Measurements from ENCODE around the gene HNRNPA1. TPM values are rescaled to one million over a fixed set of nuclear protein-coding genes. Genes with fewer than 3 reads are reported as not detected.
"Not testable (repeated sequence)": the region's sequence is repeated elsewhere in the genome, so short reads cannot be mapped to it uniquely, and the experiment has no call there.

Gene HNRNPA1
- 1,348 TPM for total RNA-seq

DNA sequence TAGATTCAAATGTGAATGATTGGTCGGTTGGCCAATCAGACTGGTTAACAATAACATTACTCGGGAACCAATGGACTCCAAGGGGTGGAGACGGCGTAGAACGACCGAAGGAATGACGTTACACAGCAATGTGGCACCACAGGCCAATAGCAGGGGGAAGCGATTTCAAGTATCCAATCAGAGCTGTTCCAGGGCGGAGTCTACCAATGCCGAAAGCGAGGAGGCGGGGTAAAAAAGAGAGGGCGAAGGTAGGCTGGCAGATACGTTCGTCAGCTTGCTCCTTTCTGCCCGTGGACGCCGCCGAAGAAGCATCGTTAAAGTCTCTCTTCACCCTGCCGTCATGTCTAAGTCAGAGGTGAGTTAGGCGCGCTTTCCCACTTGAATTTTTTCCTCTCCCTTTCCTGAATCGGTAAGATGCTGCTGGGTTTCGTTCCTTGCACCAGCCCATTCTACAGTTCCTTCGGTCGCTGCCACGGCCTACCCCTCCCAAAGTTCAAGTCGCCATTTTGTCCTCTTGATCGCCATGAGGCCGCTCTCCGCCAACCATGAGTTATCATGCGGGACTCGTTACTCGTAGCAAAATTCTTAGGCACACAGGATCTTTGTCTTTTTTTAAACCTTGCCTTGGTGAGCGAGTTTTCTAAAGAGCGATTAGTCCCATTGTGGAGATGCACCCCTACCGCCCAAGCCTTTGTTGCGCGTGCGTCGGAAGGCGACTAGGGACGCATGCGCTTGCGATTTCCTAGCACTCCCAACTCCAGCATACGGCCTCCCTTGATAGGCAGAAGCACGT lies at the start of gene HNRNPA1:
HNRNPA1 (plus strand) TSS at position 259 of the 793 bp plus-strand sequence; CDS start at position 341, 82 bp downstream.
- peak; percentile 99 for DNase-seq (ENCODE audit: low spot score)

DNA sequence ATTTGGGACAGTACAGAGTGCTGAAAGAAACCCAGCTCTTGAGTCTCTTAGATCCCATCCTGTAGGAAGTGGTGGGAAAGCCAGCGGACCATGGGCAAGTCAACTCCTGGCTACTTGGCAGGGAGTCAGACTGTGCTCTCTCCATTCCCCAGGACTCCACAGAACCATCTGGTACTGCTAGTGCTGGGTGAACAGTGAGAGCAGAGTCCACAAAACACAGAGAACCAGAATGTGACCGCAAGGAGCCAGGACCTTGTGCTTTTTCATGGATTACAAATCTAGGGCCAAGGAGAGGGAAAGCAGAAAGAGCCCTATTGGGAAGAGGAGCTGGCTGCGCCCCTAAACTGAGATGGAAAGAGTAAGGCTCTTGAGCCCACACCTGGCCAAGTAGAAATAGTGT lies 49.3 kb upstream of the HNRNPA1 start:
- DNase-seq (ENCODE audit: low spot score): not testable (repeated sequence)

DNA sequence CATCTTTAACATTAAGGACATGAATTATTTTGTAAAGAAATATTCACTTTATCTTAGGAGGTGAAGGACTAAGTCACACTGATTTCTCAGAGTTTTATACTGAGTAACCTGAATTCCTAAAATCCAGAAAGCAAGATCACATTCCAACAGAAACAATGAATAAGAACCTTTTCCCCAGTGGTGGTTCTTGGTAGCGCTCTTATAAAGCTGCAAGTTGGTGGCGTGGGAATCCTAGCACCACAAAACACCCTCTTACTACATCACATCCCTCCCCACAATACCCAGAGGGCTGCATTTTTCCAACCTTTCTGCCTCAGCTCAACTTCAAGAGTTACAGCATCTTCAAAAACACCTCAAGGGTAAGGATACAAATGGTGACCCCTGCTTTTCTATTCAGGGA lies 47.7 kb upstream of the HNRNPA1 start:
- DNase-seq (ENCODE audit: low spot score): no peak

DNA sequence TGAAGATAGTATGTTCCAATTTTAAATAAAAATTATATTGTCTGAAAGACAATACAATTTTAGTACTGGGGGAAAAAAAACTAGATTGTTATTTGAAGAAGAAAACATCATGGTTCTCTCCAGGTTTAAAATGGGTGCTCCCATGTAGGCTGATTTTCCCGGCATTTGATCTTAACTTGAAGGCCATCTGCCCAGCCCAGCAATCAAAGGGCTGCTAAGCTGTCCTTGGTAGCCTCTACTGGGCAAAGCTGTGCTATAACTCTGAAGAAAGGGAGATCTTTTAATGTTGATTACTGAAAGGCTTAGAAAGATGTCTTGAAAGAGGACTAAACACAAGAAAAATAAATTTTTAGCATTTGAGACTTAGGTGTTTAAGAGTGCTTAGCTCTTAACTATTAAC lies 42.0 kb upstream of the HNRNPA1 start:
- DNase-seq (ENCODE audit: low spot score): no peak

DNA sequence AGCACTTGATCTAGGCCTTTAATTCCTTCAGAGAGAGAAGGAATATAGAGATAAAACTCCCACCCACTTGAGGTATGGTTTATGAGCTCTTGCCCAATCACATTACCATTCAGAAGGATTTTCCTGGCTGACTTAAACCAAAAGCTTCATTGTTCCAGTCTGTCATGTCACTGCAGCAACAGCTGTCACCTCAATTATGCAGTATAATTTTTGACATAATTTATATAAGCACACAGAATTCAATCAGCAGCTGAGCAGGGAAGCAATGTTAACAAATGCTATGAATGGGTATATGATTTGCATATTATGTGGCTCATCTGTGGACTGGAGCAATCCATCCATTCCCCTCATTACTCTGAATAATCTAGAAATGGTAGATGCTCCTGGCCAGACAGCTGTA lies 40.9 kb upstream of the HNRNPA1 start:
- DNase-seq (ENCODE audit: low spot score): no peak

DNA sequence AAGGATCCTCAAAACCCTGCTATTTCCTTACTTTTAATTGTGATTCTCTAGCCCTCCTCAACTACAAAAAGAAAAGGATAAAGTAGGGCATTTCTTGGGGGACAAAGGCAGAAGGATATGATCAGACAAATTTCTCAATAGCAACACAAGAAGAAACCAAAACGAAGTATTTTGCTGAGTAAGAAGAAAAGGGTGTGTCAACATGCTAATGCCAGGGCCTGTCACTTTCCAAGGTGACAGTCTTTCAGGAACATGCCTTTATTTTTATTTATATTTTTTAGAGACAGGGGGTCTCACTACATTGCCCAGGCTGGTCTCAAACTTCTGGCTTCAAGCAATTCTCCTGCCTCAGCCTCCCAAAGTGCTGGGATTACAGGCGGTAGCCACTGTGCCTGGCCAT lies 40.4 kb upstream of the HNRNPA1 start:
- no peak for DNase-seq (ENCODE audit: low spot score)

DNA sequence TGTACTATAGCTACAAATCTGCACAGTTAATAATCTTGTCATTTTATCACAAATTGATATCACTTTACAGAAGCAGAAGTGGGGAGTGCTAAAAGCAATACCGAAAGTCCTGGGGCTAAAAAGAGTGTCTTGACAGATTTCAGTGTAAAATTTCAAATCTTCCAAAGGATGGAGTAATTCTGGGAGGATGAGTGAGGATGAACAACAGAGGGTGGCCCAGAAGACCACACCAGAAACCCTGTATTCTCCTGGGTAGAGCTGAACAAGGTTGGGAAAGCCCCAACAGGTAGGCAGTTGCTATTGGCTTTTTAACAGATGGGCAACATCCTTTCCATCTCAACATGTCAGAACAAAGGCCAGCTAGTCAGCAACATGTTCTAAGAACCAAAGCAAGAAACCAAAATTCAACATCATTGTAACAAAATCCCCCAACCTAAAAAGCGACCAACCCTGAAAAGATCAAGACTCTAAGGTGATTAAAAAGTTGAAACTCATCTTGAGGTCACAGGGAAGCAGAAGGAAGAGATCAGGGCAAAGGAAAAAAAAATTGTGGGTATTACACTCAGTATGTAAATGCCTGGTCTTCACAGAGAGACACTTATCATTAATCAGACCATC lies 39.4 kb upstream of the HNRNPA1 start:
- no peak for DNase-seq (ENCODE audit: low spot score)

DNA sequence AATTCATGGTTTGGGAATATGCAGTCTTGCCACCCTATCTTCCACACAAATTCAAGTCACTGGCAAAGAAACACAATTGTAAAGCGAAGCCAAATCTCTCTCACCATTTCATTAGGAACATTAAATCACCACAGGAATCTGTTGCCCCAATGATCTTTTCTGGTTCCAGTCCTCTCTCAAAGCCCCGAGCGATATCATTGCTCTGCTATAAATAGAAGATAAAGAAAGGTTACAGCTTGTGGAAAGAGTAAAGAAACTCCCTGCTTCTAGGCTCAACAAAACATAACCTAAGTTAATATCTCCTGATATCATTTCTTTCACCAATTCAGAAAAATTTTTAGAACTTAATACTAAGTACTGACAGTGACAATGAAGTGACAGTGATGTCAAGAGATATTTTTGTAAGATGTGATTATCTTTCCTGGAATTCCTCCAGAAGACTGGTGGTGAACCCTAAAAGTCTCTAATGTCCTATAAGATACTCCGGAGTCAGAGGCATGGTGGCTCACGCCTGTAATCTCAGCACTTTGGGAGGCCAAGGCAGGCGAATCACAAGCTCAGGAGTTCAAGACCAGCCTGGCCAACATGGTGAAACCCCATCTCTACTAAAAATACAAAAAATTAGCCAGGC lies 34.4 kb upstream of the HNRNPA1 start:
- DNase-seq (ENCODE audit: low spot score): no peak

DNA sequence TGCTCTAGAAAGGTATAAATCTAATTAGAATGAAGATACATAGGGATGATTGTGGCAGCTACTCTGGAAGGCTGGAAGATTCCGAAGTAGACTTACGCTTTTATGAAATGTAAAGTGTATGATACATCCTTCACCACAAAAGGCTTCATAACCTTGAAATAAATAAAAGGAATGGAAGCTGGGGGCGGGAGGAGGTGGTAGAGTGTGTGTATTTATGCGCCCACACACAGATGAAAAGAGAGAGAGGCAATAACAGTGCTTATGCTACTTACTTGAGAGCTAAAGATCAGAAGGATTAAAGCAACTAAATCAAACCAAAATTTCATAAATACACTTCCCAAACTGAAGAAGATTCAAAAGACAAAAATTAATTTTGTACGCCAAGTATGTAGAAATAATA lies 31.0 kb upstream of the HNRNPA1 start:
- DNase-seq (ENCODE audit: low spot score): no peak

DNA sequence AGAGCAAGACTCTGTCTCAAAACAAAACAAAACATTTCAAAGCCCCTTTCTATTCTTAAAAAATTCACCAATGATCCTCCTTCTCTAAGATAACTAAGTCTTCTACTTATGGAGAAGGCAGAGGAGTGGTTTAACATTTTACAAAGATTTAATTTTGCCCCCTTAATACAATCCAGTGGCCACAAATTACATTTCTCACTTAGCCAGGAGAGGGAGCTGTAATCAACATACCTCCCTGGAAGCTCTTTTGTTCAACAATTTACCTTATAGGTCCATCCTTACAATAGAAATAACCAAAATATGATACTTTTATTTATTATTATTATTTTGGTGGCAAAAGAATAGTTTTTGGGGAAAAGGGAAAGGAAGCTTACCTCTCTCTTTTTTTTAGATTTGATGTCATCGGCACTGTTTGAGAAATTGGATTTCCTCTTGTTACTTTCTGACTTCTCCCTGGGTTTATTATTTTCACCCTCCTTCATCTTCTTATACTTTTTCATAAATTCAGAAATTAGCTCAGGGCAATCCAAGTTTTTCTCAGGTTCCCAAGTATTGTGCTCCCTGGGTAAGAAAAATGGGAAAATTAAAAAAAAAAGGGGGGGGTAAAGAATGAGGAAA lies 28.8 kb upstream of the HNRNPA1 start:
- no peak for DNase-seq (ENCODE audit: low spot score)

DNA sequence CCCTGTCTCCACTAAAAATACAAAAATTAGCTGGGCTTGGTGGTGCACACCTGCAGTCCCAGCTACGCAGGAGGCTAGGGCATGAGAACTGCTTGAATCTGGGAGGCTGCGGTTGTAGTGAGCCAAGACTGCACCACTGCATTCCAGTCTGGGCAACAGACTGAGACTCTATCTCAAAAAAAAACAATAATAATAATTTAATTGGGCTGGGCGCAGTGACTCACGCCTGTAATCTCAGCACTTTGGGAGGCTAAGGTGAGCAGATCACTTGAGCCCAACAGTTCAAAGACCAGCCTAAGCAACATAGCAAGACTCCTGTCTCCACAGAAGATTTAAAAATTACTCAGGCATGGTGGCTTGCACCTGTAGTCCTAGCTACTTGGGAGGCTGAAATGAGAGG lies 27.3 kb upstream of the HNRNPA1 start:
- no peak for DNase-seq (ENCODE audit: low spot score)

DNA sequence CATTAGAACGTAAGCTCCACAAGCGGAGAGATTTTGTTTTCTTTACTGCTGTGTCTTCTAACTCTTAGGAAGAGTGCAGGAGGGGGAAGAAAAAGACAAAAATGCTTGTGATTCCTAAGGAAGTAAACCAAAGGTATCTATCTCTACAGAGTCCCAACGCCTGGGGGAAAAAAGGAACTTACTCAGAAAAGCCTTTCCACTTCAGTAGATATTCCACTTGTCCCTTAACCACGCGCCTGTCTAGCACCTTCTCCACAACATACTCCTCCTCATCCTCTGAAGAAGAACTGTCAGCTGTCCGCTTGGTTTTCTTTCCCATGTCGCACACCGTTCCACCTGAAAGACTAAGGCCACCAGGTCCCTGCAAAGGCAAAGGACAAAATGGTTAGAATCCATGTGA lies 23.2 kb upstream of the HNRNPA1 start:
- no peak for DNase-seq (ENCODE audit: low spot score)

DNA sequence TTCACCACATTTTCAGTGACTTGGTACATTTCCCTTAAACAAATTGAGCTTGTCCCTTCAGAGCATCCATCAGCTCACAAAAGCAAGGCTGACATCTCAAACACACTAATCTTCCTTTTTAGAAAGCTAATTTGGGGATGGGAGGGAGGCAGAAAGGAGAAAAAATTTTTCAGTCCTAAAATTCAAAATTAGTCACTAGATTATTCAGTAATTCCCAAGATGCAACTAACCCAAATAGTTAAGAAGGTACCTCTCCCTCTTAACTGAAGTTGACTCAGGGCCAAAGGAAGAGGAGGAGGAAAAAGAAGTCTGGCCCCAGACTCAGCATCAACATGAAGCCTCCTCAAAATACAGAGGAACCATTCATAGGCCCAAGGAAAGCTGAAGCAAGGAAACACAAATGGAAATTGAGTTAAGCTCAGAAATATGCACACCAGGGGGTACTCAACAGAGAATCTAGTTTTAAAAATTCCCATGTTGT lies 22.3 kb upstream of the HNRNPA1 start:
- DNase-seq (ENCODE audit: low spot score): no peak

DNA sequence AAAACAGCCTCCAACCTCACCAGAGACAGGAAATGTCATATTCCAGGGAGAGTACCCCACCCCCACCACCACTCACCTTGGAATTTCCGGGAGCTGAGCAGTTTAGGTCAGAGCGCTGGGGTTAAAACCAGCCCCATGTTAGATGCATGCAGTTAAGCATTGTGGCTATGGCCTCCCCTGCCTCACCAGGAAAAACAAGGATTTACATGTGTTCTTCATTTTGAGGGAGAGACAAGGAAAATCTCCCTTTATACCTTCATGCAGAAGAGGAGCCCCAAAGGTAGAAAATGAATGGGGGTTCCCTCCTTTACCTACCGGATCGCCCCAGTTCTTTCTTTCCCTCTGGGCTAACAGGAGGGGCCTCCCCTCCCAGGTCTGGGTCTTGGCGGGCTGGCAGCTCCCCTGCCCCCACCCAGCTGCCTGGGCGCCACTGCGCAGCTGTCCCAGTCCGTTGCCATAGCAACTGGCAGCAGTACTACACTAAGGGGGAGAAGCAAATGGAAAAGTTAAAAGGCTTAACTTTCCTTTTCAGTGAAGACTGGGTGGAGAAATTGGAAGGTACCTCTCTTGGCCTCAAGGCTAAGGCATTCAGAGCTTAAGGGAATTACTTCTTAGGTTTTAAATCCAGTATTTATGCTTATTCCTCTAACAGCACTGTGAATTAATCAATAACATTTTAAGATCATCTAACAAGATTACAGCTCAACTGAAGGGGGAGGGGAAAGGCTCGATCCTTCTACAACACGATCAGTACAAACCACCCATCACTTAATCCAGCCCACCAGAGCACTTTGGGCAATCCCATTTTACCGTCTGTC lies 21.1 kb upstream of the HNRNPA1 start:
- DNase-seq (ENCODE audit: low spot score): peak; percentile 63

DNA sequence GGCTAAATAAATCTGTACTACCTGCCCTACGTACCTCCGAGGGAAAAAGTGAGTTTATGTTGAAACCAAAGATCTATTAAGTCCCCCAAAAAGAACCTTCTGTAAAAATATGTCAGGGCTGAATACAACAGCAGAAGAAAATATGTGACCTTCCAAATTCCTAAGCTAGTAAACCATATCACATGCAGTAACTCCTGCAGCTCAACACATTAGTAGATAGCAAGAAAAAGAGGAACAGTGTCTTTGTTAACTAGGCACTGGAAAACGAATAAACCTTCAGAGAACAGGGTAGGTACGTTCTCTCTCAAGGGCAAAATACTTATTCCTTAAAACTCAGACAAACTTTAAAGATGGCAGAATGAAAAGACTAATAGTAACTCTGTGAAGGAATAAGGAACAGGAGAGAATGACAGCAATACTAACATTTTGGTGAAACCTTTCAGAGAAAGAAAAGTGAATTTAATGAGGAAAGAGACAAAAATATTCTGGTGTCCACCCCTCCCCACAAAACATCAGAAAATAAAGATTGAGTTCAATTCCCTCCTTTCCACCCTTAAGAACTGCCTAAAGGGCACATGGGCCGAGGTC lies 18.6 kb upstream of the HNRNPA1 start:
- DNase-seq (ENCODE audit: low spot score): no peak

DNA sequence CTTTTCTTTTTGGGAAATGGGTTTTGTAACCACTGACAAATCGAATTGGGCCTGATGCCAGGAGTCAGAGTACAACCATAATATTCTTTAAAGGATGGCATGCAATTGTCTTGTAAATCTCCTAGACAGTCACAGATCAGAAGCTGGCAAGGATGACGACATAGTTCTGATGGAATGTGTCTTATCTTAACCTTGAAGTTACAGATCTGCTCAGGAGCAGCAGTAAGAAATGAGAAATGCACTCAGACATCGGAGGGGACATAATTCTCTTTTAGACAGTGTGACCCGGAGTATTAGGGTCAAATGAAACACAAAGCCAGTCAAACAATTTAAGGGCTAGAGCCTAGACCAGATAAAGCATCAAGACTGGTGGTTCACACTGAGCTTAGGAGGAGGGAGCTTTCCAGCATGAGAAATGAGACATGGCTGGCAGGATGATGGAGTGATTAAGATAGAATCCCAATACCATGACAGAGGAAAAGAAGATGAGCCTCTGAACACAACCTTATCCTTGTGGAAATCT lies 18.1 kb upstream of the HNRNPA1 start:
- no peak for DNase-seq (ENCODE audit: low spot score)

DNA sequence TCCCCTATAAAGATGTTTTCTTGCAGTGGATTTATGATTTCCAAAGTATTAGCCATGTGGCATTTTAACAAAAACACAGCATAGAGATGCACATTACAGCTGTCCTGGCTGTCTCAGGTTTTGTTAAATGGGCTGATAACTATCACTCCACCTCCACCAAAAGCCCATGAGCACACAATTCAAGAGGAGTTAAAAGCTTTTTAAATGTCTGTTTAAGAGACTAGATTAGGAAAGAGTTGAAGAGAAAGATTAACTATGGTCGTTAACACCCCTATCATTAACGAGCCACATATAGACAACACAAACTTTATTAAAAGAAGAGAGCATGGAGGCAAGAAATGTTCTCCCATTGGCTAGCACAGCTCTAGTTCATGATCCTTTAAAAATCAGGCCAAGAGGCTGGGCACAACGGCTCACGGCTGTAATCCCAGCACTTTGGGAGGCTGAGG lies 15.1 kb upstream of the HNRNPA1 start:
- DNase-seq (ENCODE audit: low spot score): no peak

DNA sequence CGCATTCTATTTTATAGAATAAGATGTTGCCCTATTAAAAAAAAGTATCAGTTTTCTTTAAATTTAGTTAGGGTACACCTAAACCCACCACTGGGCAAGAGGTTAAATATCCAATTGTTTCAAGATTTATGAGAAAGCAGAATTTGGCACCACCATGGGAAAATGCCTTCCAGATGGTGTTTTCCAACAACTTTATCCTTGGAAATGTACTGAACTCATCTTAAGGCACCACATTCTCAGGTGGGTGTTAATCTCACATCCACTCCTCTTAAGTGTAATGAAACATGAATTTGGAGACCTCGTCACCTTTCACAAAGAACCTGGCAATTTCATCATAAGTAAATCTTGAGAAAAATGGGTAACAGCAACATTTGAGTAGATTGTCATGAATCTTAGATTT lies 13.7 kb upstream of the HNRNPA1 start:
- no peak for DNase-seq (ENCODE audit: low spot score)

DNA sequence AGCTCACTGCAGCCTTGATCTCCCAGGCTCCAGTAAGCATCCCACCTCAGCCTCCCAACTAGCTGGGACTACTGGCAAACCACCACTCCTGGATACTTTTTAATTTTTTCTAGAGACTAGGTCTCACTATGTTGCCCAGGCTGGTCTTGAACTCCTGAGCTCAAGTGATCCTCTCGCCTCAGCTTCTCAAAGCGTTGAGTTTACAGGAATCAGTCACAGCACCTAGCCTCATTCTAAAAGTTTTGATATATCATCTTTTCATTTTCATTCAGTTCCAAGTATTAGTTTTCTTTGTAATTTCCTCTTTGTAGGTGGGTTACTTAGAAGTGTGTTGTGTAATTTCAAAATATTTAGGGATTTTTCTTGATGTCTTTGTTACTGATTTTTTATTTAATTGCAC lies 10.2 kb upstream of the HNRNPA1 start:
- DNase-seq (ENCODE audit: low spot score): no peak

DNA sequence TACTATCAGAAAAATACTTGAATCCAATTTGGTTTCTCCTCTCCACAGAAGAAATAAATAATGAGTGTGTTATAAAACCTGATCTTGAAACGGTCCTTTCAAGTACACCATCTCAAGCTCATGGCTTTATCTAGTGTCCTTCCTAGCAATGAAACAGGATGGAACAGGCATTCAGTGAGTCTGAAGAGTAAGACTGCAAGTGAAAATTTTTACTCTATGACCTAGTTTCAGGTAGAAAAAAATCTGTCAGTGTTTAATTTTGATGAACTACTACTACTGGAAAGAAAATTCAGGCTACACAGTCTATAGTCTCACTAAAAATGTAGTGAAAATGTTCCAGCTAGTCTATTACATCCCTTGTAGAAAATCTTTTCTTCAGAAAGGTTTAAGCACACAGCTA lies 8.3 kb upstream of the HNRNPA1 start:
- DNase-seq (ENCODE audit: low spot score): no peak

DNA sequence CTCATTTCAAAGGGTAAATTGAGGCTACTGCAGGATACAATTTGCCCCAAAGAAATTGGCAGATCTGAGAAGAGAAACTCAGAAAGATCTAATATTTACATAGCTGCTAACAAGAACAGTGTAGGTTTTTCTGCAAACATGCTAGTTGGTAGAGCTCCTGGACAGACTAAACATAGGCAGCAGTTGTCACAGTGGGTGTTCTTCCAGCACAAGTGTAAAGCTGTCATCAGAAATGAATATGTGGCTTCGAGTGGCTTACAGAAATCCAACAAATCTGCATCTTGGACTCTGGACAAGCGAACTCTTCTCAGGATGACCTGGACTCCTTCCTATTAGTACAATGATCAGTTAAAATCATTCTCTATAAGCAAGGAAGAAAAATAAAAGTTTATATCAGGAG lies 6.5 kb upstream of the HNRNPA1 start:
- no peak for DNase-seq (ENCODE audit: low spot score)
